Measurements from ENCODE around the gene FSTL1. TPM values are rescaled to one million over a fixed set of nuclear protein-coding genes. Genes with fewer than 3 reads are reported as not detected.

Gene FSTL1
- polyA plus RNA-seq, 1 of the 3 experiments (the other 2 are of a cell fraction): 329 TPM

DNA sequence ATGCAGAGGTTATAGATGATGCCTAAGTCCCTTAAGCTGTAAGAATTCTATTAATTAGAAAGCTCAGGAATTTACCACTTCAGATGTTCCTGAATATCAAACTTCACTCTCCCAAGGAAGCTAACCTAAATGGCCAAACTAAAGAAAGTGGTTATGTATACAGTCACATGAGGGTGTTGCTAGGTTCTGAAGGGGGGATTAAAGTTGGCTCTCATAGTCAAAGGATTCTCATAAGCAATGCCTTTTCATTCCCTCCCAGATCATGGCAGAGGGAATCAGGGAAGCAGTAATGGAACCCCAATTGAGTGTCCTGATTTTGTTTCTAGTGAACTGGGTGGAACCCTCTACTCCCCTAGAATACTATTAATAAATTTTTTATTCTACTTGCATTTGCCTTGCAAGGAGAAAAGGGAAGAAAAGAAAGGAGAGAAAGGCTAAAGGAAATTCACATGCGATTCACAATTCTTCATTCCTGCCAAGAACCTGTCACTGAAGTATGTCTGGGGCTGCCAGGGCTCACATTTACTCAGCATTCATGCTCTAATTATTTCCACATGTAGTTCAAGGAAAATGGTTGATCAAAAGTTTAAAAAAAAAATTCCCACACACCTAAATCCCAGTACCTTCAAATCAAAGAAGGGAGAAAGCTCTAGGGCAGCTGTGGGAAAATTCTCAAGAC is 25.1 kb downstream of the FSTL1 start (continued):
- TF ChIP-seq, protein P1, sequence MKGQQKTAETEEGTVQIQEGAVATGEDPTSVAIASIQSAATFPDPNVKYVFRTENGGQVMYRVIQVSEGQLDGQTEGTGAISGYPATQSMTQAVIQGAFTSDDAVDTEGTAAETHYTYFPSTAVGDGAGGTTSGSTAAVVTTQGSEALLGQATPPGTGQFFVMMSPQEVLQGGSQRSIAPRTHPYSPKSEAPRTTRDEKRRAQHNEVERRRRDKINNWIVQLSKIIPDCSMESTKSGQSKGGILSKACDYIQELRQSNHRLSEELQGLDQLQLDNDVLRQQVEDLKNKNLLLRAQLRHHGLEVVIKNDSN (IDR thresholded peaks at IDR 0.05; ENCODE audit: borderline replicate concordance, low read depth): no peak
- TF ChIP-seq JUND (IDR thresholded peaks at IDR 0.05): peak; percentile 71
- peak; percentile 76 to 84 for TF ChIP-seq EP300 (IDR thresholded peaks at IDR 0.05; ENCODE audit: borderline replicate concordance in 1 of 2, low read depth in 1 of 2, low read length in 1 of 2)
- peak; percentile 47; the same call in 1 of the 2 replicates for TF ChIP-seq FOSL2 (IDR thresholded peaks at IDR 0.05; ENCODE audit: borderline replicate concordance, low read depth)
- no peak for TF ChIP-seq MXI1 (IDR thresholded peaks at IDR 0.05; ENCODE audit: low read depth, low read length)
- peak; percentile 99 for TF ChIP-seq NFIC (IDR thresholded peaks at IDR 0.05; ENCODE audit: borderline replicate concordance)
- TF ChIP-seq, protein P2, sequence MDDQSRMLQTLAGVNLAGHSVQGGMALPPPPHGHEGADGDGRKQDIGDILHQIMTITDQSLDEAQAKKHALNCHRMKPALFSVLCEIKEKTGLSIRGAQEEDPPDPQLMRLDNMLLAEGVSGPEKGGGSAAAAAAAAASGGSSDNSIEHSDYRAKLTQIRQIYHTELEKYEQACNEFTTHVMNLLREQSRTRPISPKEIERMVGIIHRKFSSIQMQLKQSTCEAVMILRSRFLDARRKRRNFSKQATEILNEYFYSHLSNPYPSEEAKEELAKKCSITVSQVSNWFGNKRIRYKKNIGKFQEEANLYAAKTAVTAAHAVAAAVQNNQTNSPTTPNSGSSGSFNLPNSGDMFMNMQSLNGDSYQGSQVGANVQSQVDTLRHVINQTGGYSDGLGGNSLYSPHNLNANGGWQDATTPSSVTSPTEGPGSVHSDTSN (IDR thresholded peaks at IDR 0.05): peak; percentile 96
- TF ChIP-seq RCOR1 (IDR thresholded peaks at IDR 0.05; ENCODE audit: low read length): 0 out of 2 replicates have a peak, but pooled peaks have one; percentile 52
- no peak for TF ChIP-seq GATA2 (CRISPR knock-in tag; IDR thresholded peaks at IDR 0.05)
- no peak for TF ChIP-seq MEF2A (IDR thresholded peaks at IDR 0.05; ENCODE audit: borderline replicate concordance, low read depth)
- TF ChIP-seq FOXM1 (IDR thresholded peaks at IDR 0.05; ENCODE audit: low read depth): no peak; the same call in 1 of the 2 replicates

DNA sequence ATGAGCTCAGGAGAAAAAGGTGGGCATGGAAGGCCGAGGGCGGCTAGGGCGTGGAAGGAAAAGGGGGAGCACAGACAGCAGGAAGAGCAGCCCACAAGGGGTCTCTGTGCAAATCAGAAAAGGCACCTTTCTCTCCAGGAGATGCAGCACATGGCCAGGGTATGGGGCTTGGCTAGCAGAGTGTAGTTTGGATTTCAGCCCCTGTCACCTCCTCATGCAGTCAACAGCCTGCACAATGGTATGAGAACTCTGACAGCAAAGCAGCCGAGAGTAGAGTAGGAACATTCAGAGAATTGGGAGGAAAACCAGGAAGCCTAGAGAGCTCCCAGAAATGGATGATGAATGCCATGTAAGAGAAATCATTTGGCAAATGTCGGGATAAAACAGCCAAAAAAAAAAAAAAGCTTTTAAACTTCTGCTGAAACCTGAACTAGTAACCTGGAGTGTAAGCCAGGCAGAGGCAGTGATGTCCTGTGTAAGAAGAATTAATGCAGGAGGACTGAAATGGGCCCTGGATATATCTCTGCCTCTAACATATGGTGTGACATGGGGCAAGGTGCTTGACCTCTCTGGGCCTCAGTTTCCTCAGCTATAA is 25.7 kb downstream of the FSTL1 start:
- H3K4me3 ChIP-seq (ENCODE audit: low read depth in 2 of 2, low read length in 1 of 2): no peak overlapping the region
- H3K9me2 ChIP-seq: no peaks in the 10 kb centered on the region
- ChIA-PET CTCF (interaction anchor here (3.2 to 12.9 kb wide), 3 partner anchors 8 to 134 kb away, joined by 12 to 269 read pairs (median 17); no protein-coding TSS in a partner anchor), POLR2A (no interaction called here)
- peak overlapping the region; percentile 55; the same call in 1 of the 2 replicates for H3K9ac ChIP-seq
- H3K9me3 ChIP-seq: no peaks in the 10 kb centered on the region
- H3K4me2 ChIP-seq: peak overlapping the region; percentile 62; the same call in 1 of the 2 replicates
- 48% methylated on average over 5 of the region's 5 CpGs for WGBS (ENCODE audit: low lambda C conversion rate)
- peaks cover 11 to 53% of the 10 kb centered on the region in 2 experiments for H3K36me3 ChIP-seq (replicated peaks in 1 of 2; ENCODE audit: control insufficient read depth in 1 of 2, insufficient read depth in 2 of 2, low read length in 1 of 2)
- peaks cover 97% of the 10 kb centered on the region for H3K79me2 ChIP-seq (ENCODE audit: insufficient read depth)
- no peaks in the 10 kb centered on the region for H4K20me1 ChIP-seq (ENCODE audit: insufficient read depth)
- peaks cover 56% of the 10 kb centered on the region for H3F3A ChIP-seq (replicated peaks; ENCODE audit: insufficient read depth)
- no peak overlapping the region for H2AFZ ChIP-seq (ENCODE audit: low read depth)
- peak overlapping the region; percentile 92 to 96 for H3K27ac ChIP-seq (ENCODE audit: low read depth in 2 of 2, low read length in 1 of 2)
- H3K4me1 ChIP-seq (ENCODE audit: control insufficient read depth in 1 of 2, insufficient read depth in 2 of 2, low read depth in 1 of 2, low read length in 1 of 2): peaks cover 26 to 76% of the 10 kb centered on the region in 2 experiments
- no peak for DNase-seq
- no peaks in the 10 kb centered on the region for H3K27me3 ChIP-seq (ENCODE audit: insufficient read depth)
- no peak for TF ChIP-seq FOXM1 (IDR thresholded peaks at IDR 0.05; ENCODE audit: low read depth)
- TF ChIP-seq, protein P2 (IDR thresholded peaks at IDR 0.05): peak; percentile 8; the same call in 1 of the 2 replicates

Data from SK-N-SH (cell line).